ENCODE data around the gene APOL6.
"Not testable (repeated sequence)": the region's sequence is repeated elsewhere in the genome, so short reads cannot be mapped to it uniquely, and the experiment has no call there.

Gene APOL6

GRCh38 chr22:35677460-35678187 lies 29.4 kb downstream of the APOL6 start:
- no peak for DNase-seq (ENCODE audit: low spot score)

- DNase-seq (ENCODE audit: low spot score) = no peak
Measured at GRCh38 chr22:35678836-35679235, 30.6 kb downstream of the APOL6 start.

- DNase-seq (ENCODE audit: low spot score) = peak; percentile 51
Measured at GRCh38 chr22:35679492-35679891, 31.2 kb downstream of the APOL6 start.

- DNase-seq (ENCODE audit: low spot score) = no peak
Measured at GRCh38 chr22:35681454-35682052, 33.3 kb downstream of the APOL6 start.

- DNase-seq (ENCODE audit: low spot score) = no peak
Measured at GRCh38 chr22:35683560-35683959, 35.3 kb downstream of the APOL6 start.

GRCh38 chr22:35684270-35684700 lies 36.0 kb downstream of the APOL6 start:
- DNase-seq (ENCODE audit: low spot score) = no peak

- no peak for DNase-seq (ENCODE audit: low spot score)
Measured at GRCh38 chr22:35684732-35685131, 36.5 kb downstream of the APOL6 start.

- no peak for DNase-seq (ENCODE audit: low spot score)
Measured at GRCh38 chr22:35685731-35686130, 37.5 kb downstream of the APOL6 start.

- no peak for DNase-seq (ENCODE audit: low spot score)
Measured at GRCh38 chr22:35686298-35686697, 38.1 kb downstream of the APOL6 start.

GRCh38 chr22:35687461-35687860 lies 39.2 kb downstream of the APOL6 start:
- no peak for DNase-seq (ENCODE audit: low spot score)

GRCh38 chr22:35688913-35689675 lies 40.8 kb downstream of the APOL6 start:
- no peak for DNase-seq (ENCODE audit: low spot score)

- DNase-seq (ENCODE audit: low spot score) = no peak
Measured at GRCh38 chr22:35690001-35690400, 41.8 kb downstream of the APOL6 start.

GRCh38 chr22:35695202-35695601 lies 47.0 kb downstream of the APOL6 start:
- DNase-seq (ENCODE audit: low spot score) = no peak

GRCh38 chr22:35697142-35697541 lies 48.9 kb downstream of the APOL6 start:
- DNase-seq (ENCODE audit: low spot score) = no peak

- not testable (repeated sequence) for DNase-seq (ENCODE audit: low spot score)
Measured at GRCh38 chr22:35699852-35700251, 51.6 kb downstream of the APOL6 start.

- DNase-seq (ENCODE audit: low spot score) = no peak
Measured at GRCh38 chr22:35703861-35704584, 55.8 kb downstream of the APOL6 start.

GRCh38 chr22:35705141-35705540 lies 56.9 kb downstream of the APOL6 start:
- DNase-seq (ENCODE audit: low spot score) = no peak

GRCh38 chr22:35708453-35708852 lies 60.2 kb downstream of the APOL6 start:
- DNase-seq (ENCODE audit: low spot score) = no peak

- DNase-seq (ENCODE audit: low spot score) = no peak
Measured at GRCh38 chr22:35708917-35709316, 60.7 kb downstream of the APOL6 start.

- no peak for DNase-seq (ENCODE audit: low spot score)
Measured at GRCh38 chr22:35711336-35711735, 63.1 kb downstream of the APOL6 start.

GRCh38 chr22:35712672-35713071 lies 64.4 kb downstream of the APOL6 start:
- DNase-seq (ENCODE audit: low spot score) = no peak

GRCh38 chr22:35717572-35717971 lies 69.3 kb downstream of the APOL6 start, which contains the start of gene APOL5:
Gene APOL5 (plus strand): TSS chr22:35717872. CDS start chr22:35717872, 0 bp downstream.
- no peak for DNase-seq (ENCODE audit: low spot score)

Data from CD4-positive, alpha-beta T cell treated with Interleukin-2 at 100 ng/mL for 4 hours (primary cell).